T1000 (cell line): Measurements from ENCODE around the gene GRK6.

Experiments used
- DNase-seq: peaks from one replicate; lab custom pipeline; 2025; ENCODE audit warnings: mixed read lengths; lab: John Stamatoyannopoulos, UW

Gene GRK6

DNA sequence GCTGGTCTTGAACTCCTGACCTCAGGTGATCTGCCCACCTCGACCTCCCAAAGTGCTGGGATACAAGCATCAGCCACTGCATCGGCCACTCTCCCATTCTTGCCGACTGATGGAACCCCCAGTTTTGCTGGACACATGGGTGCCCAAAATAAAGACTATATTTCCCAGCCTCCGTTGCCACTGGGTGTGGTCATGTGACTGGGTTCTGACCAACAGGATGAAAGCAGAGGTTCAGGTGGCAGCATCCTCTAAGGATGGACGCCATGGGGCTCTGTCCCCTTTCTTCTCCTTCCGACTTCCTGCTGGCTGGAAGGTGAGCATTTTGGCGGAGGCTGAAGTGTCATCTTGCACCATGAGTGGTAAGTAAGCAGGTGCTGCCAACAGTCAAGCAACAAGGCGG, 60.7 kb downstream of the GRK6 start:
- DNase-seq: no peak

DNA sequence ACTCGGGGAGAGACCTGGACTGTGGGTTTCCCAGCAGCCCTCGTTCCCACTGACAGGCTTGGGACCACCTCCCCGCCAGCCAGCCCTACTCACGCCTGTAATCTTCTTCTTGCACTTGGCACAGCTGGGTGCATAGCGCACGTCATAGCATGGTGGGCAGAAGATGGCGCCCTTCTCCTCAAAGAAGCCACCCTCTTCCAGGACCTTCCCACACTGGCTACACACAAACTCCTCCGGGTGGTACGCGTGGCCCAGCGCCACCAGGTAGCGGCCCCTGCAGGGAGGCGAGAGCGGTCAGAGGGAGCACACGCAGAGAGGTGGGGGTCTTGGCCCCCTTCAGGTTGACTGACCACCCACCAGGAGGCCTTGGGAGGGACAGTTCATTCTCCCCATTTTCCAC, 61.5 kb downstream of the GRK6 start:
- no peak for DNase-seq

DNA sequence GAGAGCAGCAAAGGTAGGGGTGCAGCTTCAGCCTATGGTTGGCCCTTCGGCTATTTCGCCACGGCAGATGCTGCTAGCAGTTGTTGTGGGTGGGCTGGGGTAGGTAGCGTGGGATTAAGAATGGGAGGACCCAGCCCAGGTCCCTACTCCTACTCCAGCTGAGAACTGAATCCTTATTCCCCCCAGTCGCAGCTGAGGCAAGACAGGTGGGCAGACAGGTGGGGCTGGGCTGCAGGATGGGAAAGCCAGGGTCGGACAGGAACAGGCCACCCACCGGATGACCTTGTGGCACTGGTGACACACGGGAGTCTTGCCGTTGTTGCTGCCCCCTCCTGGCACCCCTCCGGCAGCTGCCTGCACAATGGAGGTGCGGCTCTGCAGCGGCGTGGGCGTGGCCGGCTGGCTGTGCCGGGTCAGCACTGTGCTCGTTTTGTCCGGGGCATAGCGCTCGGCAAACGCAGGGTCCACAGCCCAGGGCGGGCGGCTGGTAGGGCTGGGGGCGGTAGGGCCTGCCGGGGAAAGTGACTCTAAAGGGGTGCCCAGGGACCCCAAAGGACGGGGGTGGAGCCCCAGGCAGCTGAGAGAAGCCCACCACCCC, 62.7 kb downstream of the GRK6 start:
- DNase-seq: no peak

DNA sequence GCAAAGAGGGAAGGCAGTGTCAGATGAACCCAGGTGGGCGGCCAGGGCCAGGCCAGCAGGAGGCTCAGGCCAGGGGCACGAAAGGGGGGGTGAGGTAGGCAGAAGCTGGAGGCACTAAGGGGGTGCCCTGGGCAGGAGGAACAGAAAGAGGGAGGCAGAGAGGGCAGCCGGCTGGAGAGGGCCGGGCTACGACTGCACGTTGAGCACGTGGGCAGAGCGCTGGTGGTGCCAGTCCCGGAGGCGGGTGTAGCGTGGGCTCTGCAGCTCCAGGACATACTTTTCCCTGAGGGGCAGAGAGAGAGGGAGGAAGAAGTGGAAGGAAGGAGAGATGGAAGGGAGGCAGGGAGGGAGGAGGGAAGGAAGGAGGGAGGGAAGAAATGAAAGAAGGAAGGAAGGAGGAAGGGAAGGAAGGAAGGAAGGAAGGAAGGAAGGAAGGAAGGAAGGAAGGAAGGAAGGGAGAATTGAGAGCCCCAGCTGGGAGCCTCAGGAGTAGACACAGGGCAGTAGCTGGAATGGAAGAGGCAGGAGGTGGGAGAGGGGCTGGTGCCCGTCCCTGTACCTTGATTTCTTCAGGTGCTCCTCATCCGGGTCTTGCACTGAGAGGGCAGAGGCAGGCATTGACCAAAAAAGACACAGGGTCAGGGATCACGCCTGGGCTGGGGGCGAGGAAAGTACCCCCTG, 64.0 kb downstream of the GRK6 start:
- DNase-seq: no peak

DNA sequence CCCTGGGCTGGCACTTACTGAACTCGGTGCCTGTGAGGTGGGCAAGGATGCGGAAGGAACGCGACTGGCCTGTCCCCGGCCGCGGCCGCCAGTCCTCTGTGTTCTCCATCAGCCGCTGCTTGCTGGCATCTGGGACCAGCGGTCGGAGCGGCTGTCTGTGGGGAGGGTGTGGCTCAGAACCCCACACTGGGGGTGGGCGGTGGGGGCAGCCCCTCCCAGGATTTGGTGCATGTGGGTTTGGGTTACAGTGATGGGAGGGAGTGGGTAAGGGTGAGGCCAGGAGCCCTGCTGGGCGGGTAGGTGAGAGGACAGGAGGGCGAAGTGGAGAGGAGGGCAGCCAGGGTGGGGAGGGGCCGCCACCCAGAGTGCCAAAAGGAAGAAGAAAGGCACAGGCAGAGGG, 64.5 kb downstream of the GRK6 start:
- DNase-seq: no peak

DNA sequence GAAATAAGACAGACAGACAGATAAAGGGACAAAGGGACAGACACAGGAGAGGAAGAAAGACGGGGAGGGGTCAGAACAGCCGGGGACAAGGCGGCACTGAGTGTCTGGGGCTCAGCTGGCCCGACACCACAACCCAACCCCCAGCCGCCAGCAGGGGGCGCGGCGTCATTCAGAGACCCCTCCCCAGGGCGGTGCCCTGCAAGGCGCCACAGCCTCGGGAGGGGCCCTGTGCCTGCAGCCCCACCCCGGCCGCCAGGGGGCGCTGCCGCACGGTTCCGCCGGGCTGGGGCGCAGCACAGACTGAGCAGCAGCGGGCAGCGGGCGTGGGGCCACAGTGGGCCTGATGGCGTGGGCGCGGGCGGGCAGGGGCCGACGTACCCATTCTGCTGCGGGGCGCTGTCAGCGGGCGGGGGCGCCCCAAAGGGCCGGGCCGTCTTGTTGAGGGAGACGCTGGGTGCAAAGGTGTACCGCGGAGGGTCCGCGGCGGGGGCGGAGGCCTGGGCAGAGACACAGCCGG, 65.0 kb downstream of the GRK6 start:
- DNase-seq: peak; percentile 33

DNA sequence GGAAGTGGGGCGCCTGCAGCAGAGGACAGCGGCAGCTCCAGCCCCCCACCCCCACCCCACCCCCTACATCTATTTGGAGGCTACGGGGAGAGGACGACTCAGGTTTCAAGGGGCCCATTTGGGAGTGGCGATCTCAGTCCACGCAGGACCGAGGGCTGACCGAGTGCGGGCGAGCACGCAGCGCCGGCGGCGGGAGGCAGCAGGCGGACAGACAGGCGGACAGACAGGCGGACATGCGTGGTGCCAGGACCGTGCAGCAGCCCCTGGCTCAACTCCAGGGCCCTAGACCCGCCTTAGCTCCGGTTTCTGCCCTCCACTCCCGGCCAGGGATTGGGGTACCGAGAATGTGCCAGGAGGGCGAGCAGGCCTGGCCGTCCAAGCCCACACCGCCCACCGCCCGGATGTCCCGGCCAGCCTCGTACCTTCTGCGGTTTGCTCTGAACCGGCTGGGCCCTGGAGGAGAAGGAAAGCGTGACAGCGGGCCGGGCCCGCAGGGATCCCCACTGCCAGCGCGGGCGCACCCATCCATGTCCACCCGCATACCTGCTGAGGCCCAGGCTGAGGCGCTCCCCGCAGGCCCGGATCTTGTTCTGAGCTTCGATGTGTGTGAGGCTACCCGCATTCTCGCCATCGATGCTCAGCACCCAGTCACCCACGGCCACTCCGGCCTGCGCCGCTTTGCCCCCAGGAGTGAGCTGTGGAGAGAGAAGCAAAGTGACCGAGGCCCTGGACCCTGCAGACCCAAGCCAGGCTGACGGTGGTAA, 65.7 kb downstream of the GRK6 start:
- DNase-seq: no peak
